SK-N-SH (cell line): Measurements from ENCODE around the gene FRMD6.

Source experiments
- CTCF ChIP-seq: fragments of 200-600 bp; sonication (generic); IDR thresholded peaks from 2 replicates; pipeline ENCODE4 v1.6.1; 2017; ENCODE audit warnings: antibody characterized with exemption, mild to moderate bottlenecking, moderate library complexity
- ELF1 ChIP-seq: IDR thresholded peaks from 2 replicates; pipeline ENCODE4 v1.4.0; 2012
- GABPA ChIP-seq: IDR thresholded peaks from 2 replicates; pipeline ENCODE4 v1.4.0; 2012; ENCODE audit warnings: low read depth, mild to moderate bottlenecking
- NFIC ChIP-seq: IDR thresholded peaks from 2 replicates; pipeline ENCODE4 v1.4.0; 2012; ENCODE audit warnings: borderline replicate concordance
- POLR2AphosphoS5 ChIP-seq: IDR thresholded peaks from 2 replicates; pipeline ENCODE4 v1.6.1; 2012; ENCODE audit warnings: low read depth, low read length
- REST ChIP-seq: IDR thresholded peaks from 2 replicates; pipeline ENCODE4 v1.6.1; 2012; ENCODE audit warnings: mild to moderate bottlenecking, low read depth, low read length, moderate library complexity
- RXRA ChIP-seq: IDR thresholded peaks from 2 replicates; pipeline ENCODE4 v1.4.0; 2012; ENCODE audit warnings: low read depth, mild to moderate bottlenecking, borderline replicate concordance
- TAF1 ChIP-seq: IDR thresholded peaks from 2 replicates; pipeline ENCODE4 v1.6.1; 2012; ENCODE audit warnings: low read depth, mild to moderate bottlenecking, low read length, moderate library complexity, borderline replicate concordance

GRCh38 chr14:51663783-51664326 lies 12.1 kb downstream of the FRMD6 start:
- TF ChIP-seq CTCF, result no peak
- no peak for TF ChIP-seq TAF1
- TF ChIP-seq RXRA, result no peak
- no peak for TF ChIP-seq REST
- TF ChIP-seq ELF1, result no peak
- 0 out of 2 replicates have a peak, but pooled peaks have one; percentile 13 for TF ChIP-seq POLR2AphosphoS5
- no peak for TF ChIP-seq NFIC
- no peak for TF ChIP-seq GABPA
